ENCODE data around the gene G6PC2.

Gene G6PC2

DNA sequence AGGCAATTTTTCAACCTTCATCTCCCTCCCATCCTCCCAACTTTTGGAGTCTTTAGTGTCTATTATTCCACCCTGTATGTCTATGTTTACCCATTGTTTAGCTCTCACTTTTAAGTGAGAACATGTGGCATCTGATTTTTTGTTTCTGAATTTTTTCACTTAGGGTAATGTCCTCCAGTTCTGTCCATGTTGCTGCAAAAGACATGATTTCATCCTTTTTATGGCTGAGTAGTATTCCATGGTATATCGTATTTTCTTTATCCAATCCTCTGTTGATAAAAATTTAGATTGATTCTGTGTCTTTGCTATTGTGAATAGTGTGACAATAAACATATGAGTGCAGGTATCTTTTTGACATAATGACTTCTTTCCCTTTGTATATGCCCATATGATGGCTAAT lies 48.2 kb downstream of the G6PC2 start:
- no peak for DNase-seq

DNA sequence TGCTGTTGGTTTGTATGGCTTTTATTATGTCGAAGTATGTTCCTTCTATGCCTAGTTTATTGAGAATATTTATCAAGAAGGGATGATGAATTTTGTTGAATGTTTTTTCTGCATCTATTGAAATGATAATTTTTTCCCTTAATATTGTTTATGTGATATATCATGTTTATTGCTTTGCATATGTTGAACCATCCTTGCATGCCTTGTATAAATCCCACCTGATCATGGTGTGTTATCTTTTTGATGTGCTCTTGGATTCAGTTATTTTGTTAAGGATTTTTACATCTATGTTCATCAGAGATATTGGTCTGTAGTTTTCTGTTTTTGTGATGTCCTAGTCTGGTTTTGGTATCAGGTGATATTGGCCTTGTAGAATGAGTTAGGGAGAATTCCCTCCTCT lies 50.8 kb downstream of the G6PC2 start:
- DNase-seq, result no peak

DNA sequence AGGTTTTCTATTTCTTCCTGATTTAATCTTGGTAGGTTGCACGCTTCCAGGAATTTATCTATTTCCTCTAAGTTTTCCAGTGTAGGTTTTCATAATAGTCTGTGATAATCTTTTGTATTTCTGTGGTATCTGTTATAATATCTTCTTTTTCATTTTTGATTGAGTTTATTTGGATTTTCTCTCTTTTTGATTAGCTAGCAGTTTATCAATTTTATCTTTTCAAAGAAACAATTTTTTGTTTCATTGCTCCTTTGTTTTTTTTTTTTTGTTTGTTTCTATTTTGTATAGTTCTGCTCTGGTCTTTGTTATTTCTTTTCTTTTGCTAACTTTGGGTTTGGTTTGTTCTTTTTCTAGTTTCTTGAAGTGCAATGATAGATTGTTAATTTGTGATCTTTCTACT lies 51.3 kb downstream of the G6PC2 start:
- no peak for DNase-seq

DNA sequence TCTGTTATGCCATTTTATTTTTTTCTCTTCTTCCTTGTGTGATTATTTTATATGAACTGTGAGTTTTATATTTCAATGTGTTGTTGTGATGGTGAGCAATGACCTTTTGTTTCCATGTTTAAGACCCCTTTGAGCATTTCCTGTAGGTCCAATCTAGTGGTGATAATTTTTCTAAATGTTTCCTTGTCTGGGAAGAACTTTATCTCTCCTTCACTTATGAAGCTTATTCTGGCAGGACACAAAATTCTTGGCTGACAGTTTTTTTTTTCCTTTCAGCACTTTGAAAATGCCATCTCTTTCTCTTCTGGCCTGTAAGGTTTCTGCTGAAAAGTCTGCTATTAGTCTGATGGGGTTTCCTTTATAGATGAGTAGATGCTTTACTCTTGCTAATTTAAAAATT lies 53.2 kb downstream of the G6PC2 start:
- no peak for DNase-seq

DNA sequence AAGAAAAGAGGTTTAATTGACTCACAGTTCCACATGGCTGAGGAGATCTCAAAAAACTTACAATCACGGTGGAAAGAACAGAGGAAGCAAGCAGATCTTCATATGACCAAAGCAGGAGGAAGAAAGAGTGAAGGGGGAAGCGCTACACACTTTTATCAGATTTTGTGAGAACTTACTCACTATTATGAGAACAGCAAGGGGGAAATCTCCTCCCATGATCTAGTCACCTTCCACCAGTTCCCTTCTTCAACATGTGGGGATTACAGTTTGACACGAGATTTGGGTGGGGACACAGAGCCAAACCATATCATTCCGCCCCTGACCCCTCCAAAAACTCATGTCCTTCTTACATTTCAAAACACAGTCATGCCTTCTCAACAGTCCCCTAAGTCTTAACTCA lies 54.2 kb downstream of the G6PC2 start:
- no peak for DNase-seq

DNA sequence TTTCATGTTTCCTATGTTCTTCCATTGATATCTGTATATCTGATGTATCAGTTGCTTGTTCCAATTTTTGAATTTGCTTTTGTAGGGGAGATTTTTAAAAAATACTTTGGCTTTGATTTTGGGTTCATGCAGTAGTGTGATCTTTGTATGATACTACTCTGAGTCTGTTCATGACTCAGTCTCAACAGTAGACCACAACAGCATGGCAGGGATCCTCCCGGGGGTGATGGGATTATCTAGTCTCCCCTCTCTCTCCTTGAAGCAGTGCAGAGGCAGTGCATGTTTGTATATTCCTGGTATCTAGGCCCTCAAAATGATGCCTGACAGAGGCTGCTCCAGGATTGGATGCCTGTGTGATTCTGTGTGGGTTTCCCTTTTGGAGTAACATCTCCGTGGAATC lies 55.3 kb downstream of the G6PC2 start:
- no peak for DNase-seq
